PC-3 (cell line): Measurements from ENCODE around the gene CLDN1. TPM values are rescaled to one million over a fixed set of nuclear protein-coding genes. Genes with fewer than 3 reads are reported as not detected.

Experiments used
- ATAC-seq: fragments of 200-7000 bp; cut with Tn5 transposase; 2 replicates; pipeline ENCODE4 v1.9.1; 2020; ENCODE audit warnings: mild to moderate bottlenecking, moderate library complexity
- BruUV-seq: library from RNA; stranded (reverse); fragments of 400-500 nt; replicated peaks from 2 replicates; lab custom pipeline; 2021; lab: Mats Ljungman, UMichigan
- CTCF ChIA-PET: fragments of 300-600 bp; sonication (Branson Sonifier 250); formaldehyde crosslinking; loops from one replicate; lab custom pipeline; 2022; ENCODE audit warnings: antibody characterized with exemption; lab: Charles Lee
- POLR2A ChIA-PET: fragments of 300-600 bp; sonication (Branson Sonifier 250); formaldehyde crosslinking; loops from one replicate; lab custom pipeline; 2022; ENCODE audit warnings: antibody characterized with exemption; ENCODE audit not compliant: unreplicated experiment; lab: Charles Lee
- DNase-seq: peaks from one replicate; pipeline ENCODE4 v3.0.0-alpha.2; 2015
- H2AFZ ChIP-seq: fragments of 300-600 bp; sonication (generic); 2 replicates; pipeline ENCODE4 v1.6.0; 2016; ENCODE audit warnings: antibody characterized with exemption, low read length
- H3F3A ChIP-seq: fragments of 300-600 bp; sonication (generic); one replicate; pipeline ENCODE4 v1.6.0; 2017; ENCODE audit warnings: antibody characterized with exemption, low read length, control low read depth, mild to moderate bottlenecking; ENCODE audit not compliant: unreplicated experiment
- H3K27ac ChIP-seq: fragments of 300-600 bp; sonication (generic); 2 replicates; pipeline ENCODE4 v1.5.1; 2016; ENCODE audit warnings: mild to moderate bottlenecking, low read length
- H3K27me3 ChIP-seq: fragments of 300-600 bp; sonication (generic); 2 replicates; pipeline ENCODE4 v1.6.1; 2016; ENCODE audit warnings: low read length, mixed read lengths
- H3K36me3 ChIP-seq: fragments of 300-600 bp; sonication (generic); 2 replicates; pipeline ENCODE4 v1.6.1; 2016; ENCODE audit warnings: low read depth, mixed run types, low read length, mixed read lengths
- H3K4me1 ChIP-seq: fragments of 300-600 bp; sonication (generic); 2 replicates; pipeline ENCODE4 v1.5.1; 2016; ENCODE audit warnings: low read length; ENCODE audit not compliant: insufficient read depth
- H3K4me2 ChIP-seq: fragments of 300-600 bp; sonication (generic); 2 replicates; pipeline ENCODE4 v1.6.0; 2016; ENCODE audit warnings: low read length
- H3K4me3 ChIP-seq: fragments of 300-600 bp; sonication (generic); 2 replicates; pipeline ENCODE4 v1.5.1; 2016; ENCODE audit warnings: mild to moderate bottlenecking, low read length, mixed read lengths
- H3K79me2 ChIP-seq: fragments of 300-600 bp; sonication (generic); 2 replicates; pipeline ENCODE4 v1.6.1; 2017; ENCODE audit warnings: low read length, mixed read lengths
- H3K9ac ChIP-seq: fragments of 300-600 bp; sonication (generic); 2 replicates; pipeline ENCODE4 v1.6.0; 2016; ENCODE audit warnings: mild to moderate bottlenecking, low read length
- H3K9me2 ChIP-seq: fragments of 300-600 bp; sonication (generic); replicated peaks from 2 replicates; pipeline ENCODE4 v1.6.1; 2016; ENCODE audit warnings: mixed run types, low read length, mixed read lengths
- H3K9me3 ChIP-seq: fragments of 300-600 bp; sonication (generic); 2 replicates; pipeline ENCODE4 v1.6.1; 2016; ENCODE audit warnings: low read length, mixed read lengths
- H4K20me1 ChIP-seq: fragments of 300-600 bp; sonication (generic); 2 replicates; pipeline ENCODE4 v1.6.1; 2016; ENCODE audit warnings: low read length, mixed read lengths
- CTCF ChIP-seq: fragments of 300-600 bp; sonication (generic); conservative IDR thresholded peaks from 2 replicates; pipeline ENCODE4 v1.5.1; 2017; ENCODE audit warnings: antibody characterized with exemption, low read depth, mild to moderate bottlenecking, low read length
- EZH2 ChIP-seq: fragments of 300-600 bp; sonication (generic); IDR thresholded peaks from one replicate; pipeline ENCODE4 v1.6.1; 2017; ENCODE audit warnings: antibody characterized with exemption, mild to moderate bottlenecking, low read length; ENCODE audit not compliant: unreplicated experiment
- EZH2phosphoT487 ChIP-seq: fragments of 300-600 bp; sonication (generic); IDR thresholded peaks from 2 replicates; pipeline ENCODE4 v1.6.1; 2018; ENCODE audit warnings: mild to moderate bottlenecking, antibody characterized with exemption, low read length, borderline replicate concordance
- intact Hi-C: fragments of 100-400 bp; cut with micrococcal nuclease; formaldehyde crosslinking; loops from 2 replicates; pipeline ENCODE4 v1.9.0; 2023
- total RNA-seq: library from RNA; depleted of rRNA; stranded (reverse); fragments of >200 nt; gene quantifications from 2 replicates; pipeline ENCODE4 v1.2.3, GENCODE V29; 2014

The CLDN1 gene
- total RNA-seq, 1 experiment from 2014 or later = 6.8 TPM

- no TSS peak for BruUV-seq
- Histone ChIP-seq H2AFZ (no peak overlapping the region), H3K4me1 (peaks cover 12% of the 10 kb centered on the region), H3K27me3 (no peaks in the 10 kb centered on the region), H4K20me1 (no peaks in the 10 kb centered on the region), H3F3A (no peaks in the 10 kb centered on the region), H3K27ac (no peak overlapping the region), H3K9me2 (no peaks in the 10 kb centered on the region), H3K9ac (no peak overlapping the region), H3K36me3 (no peaks in the 10 kb centered on the region), H3K79me2 (no peaks in the 10 kb centered on the region), H3K4me3 (no peak overlapping the region), H3K9me3 (no peaks in the 10 kb centered on the region; the same call in 1 of the 2 replicates), H3K4me2 (no peak overlapping the region)
- CTCF ChIA-PET = no interaction called here
- ATAC-seq (no peak), DNase-seq (no peak)
- TF ChIP-seq EZH2phosphoT487 = no peak
- no peak for TF ChIP-seq EZH2
- no peak for TF ChIP-seq CTCF
- POLR2A ChIA-PET = no interaction called here
- intact Hi-C loops = no loop called here
Measured at GRCh38 chr3:190337301-190337700, 15.1 kb upstream of the CLDN1 start.

DNA sequence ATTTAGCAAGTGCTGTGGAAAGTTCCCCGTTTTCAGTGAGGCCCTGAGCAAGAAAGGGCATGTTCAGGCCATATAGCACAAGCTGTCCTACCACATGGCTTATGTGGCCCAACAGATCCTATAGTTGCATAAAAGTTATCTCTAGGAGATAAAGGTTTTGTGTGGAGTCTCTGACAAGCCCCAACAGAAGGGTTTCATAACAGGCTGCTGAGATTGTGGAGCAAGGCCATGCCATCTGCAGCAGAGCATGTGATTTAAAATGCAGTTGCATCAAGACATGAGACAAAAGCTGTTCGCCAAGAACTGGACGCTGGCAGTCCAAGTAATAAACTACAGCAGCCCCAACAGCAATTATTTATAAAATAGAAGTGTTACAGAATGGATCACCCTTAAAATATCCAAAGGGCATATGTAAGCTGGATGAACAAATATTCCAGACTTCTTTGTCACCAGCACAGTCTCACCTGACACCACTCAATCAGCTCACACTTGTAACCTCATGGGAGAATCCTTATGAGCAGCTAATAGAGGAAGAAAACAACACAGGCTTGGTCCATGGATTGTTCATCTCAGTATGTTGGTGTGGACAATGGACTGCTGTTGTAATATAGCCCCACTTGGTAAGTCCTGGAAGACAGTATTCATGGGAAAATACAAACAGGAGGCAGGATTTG, 14.4 kb upstream of the CLDN1 start:
- no peaks in the 10 kb centered on the region for H3K9me3 ChIP-seq
- no peak overlapping the region for H3K4me2 ChIP-seq
- POLR2A ChIA-PET = no interaction called here
- no peaks in the 10 kb centered on the region for H3K27me3 ChIP-seq
- no peaks in the 10 kb centered on the region for H4K20me1 ChIP-seq
- no peak for ATAC-seq
- no peak overlapping the region for H3K27ac ChIP-seq
- no peak overlapping the region for H2AFZ ChIP-seq
- TF ChIP-seq CTCF (no peak), EZH2 (no peak)
- DNase-seq = no peak
- H3K79me2 ChIP-seq = no peaks in the 10 kb centered on the region
- H3K36me3 ChIP-seq = no peaks in the 10 kb centered on the region
- intact Hi-C loops = no loop called here
- CTCF ChIA-PET = no interaction called here
- no peaks in the 10 kb centered on the region for H3K9me2 ChIP-seq
- H3F3A ChIP-seq = no peaks in the 10 kb centered on the region
- H3K4me3 ChIP-seq = no peak overlapping the region
- H3K4me1 ChIP-seq = peaks cover 12% of the 10 kb centered on the region
- BruUV-seq = no TSS peak
- H3K9ac ChIP-seq = no peak overlapping the region

DNA sequence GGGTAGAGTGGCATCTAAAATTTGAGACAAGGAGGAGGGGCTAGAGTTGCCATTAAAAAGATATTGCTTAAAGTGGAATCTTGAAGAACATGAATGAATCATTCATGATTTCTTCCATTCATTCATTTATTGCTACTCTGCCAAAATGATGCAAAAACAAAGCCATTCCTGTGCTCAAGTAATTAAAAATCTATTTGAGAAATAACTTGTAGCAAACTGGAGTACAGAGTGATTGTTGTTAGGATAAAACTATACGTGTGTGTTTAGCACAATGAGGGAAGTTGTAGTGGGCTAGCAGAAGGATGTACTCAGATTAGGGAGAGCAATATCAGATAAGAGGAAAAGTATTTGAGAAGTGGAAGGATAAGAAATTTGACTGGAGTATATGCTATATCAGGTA, 11.7 kb upstream of the CLDN1 start:
- ChIA-PET CTCF (no interaction called here), POLR2A (no interaction called here)
- TF ChIP-seq EZH2 (no peak), CTCF (no peak), EZH2phosphoT487 (no peak)
- H3K9ac ChIP-seq = no peak overlapping the region
- no peaks in the 10 kb centered on the region for H4K20me1 ChIP-seq
- no peak overlapping the region for H3K4me2 ChIP-seq
- H3K27ac ChIP-seq = no peak overlapping the region
- DNase-seq = no peak
- no peaks in the 10 kb centered on the region for H3K79me2 ChIP-seq
- H3K36me3 ChIP-seq = no peaks in the 10 kb centered on the region
- intact Hi-C loops = no loop called here
- H3K9me3 ChIP-seq = no peaks in the 10 kb centered on the region
- H3F3A ChIP-seq = no peaks in the 10 kb centered on the region
- no peak overlapping the region for H2AFZ ChIP-seq
- ATAC-seq = no peak
- no TSS peak for BruUV-seq
- no peaks in the 10 kb centered on the region for H3K27me3 ChIP-seq
- peaks cover 7% of the 10 kb centered on the region for H3K4me1 ChIP-seq
- H3K9me2 ChIP-seq = no peaks in the 10 kb centered on the region
- H3K4me3 ChIP-seq = no peak overlapping the region
